HepG2 (cell line): ENCODE results near the gene TOX2. TPM values are rescaled to one million over a fixed set of nuclear protein-coding genes. Genes with fewer than 3 reads are reported as not detected.

Experiments
- CAMTA2 ChIP-seq: sonication (generic); formaldehyde crosslinking; IDR thresholded peaks from 2 replicates; pipeline ENCODE4 v1.4.0; 2020; ENCODE audit warnings: mild to moderate bottlenecking, missing genetic modification reagents, borderline replicate concordance
- HMG20A ChIP-seq: IDR thresholded peaks from 2 replicates; pipeline ENCODE4 v1.6.1; 2016; ENCODE audit warnings: borderline replicate concordance
- HNRNPH1 ChIP-seq: fragments of 200-400 bp; formaldehyde crosslinking; optimal IDR thresholded peaks from 2 replicates; pipeline ENCODE3; 2017; ENCODE audit warnings: mild to moderate bottlenecking, low read depth, low read length
- MAFF ChIP-seq: IDR thresholded peaks from 2 replicates; pipeline ENCODE4 v1.6.1; 2011; ENCODE audit warnings: low read depth, low read length, improper control_type of control experiment
- PHB2 ChIP-seq: fragments of 450-650 bp; IDR thresholded peaks from 2 replicates; pipeline ENCODE4 v1.6.1; 2018; ENCODE audit not compliant: partially characterized antibody
- SP5 ChIP-seq: IDR thresholded peaks from 2 replicates; pipeline ENCODE4 v1.6.1; 2016; ENCODE audit warnings: low read depth, borderline replicate concordance
- SRSF1 ChIP-seq: fragments of 200-400 bp; formaldehyde crosslinking; optimal IDR thresholded peaks from 2 replicates; pipeline ENCODE3; 2017; ENCODE audit warnings: mild to moderate bottlenecking, low read depth, low read length, moderate library complexity
- YEATS4 ChIP-seq: sonication (generic); formaldehyde crosslinking; IDR thresholded peaks from 2 replicates; pipeline ENCODE4 v1.4.0; 2020; ENCODE audit warnings: missing genetic modification reagents, borderline replicate concordance
- ZNF12 ChIP-seq: sonication (generic); formaldehyde crosslinking; IDR thresholded peaks from 2 replicates; pipeline ENCODE4 v1.5.0; 2020; ENCODE audit warnings: missing genetic modification reagents
- ZNF256 ChIP-seq: sonication (generic); formaldehyde crosslinking; conservative IDR thresholded peaks from 2 replicates; pipeline ENCODE4 v1.4.0; 2020; ENCODE audit warnings: missing genetic modification reagents
- ZNF274 ChIP-seq: sonication (generic); formaldehyde crosslinking; IDR thresholded peaks from 2 replicates; pipeline ENCODE4 v1.5.1; 2020; ENCODE audit warnings: mild to moderate bottlenecking, missing genetic modification reagents
- ZNF343 ChIP-seq: sonication (generic); formaldehyde crosslinking; IDR thresholded peaks from 2 replicates; pipeline ENCODE4 v1.4.0; 2020; ENCODE audit warnings: mild to moderate bottlenecking, missing genetic modification reagents
- ZNF354B ChIP-seq: sonication (generic); formaldehyde crosslinking; IDR thresholded peaks from 2 replicates; pipeline ENCODE4 v1.8.0; 2022; ENCODE audit warnings: mild to moderate bottlenecking, missing genetic modification reagents
- ZNF547 ChIP-seq: sonication (generic); formaldehyde crosslinking; IDR thresholded peaks from 2 replicates; pipeline ENCODE4 v1.5.1; 2020; ENCODE audit warnings: mild to moderate bottlenecking, missing genetic modification reagents
- ZNF570 ChIP-seq: sonication (generic); formaldehyde crosslinking; IDR thresholded peaks from 2 replicates; pipeline ENCODE4 v1.4.0; 2020; ENCODE audit warnings: mild to moderate bottlenecking, missing genetic modification reagents, borderline replicate concordance
- ZNF577 ChIP-seq: sonication (generic); formaldehyde crosslinking; IDR thresholded peaks from 2 replicates; pipeline ENCODE4 v1.4.0; 2020; ENCODE audit warnings: mild to moderate bottlenecking, low read depth, missing genetic modification reagents, borderline replicate concordance
- polyA plus RNA-seq, 8 experiments: library from polyadenylated mRNA; depleted of rRNA in 3 of 8; stranded (reverse) in 7 of 8; unstranded in 1 of 8; fragments of >200 nt; fragmentation: Illumina TruSeq in 4 of 8; extraction: Trizol in 4 of 8; gene quantifications; 2 replicates each; pipeline versions ENCODE4 v1.2.1 to v1.2.3, GENCODE V29; 2011 to 2016; ENCODE audit warnings: low read depth in 4 of 8, missing spikeins in 1 of 8, mixed read lengths in 1 of 8; ENCODE audit not compliant: insufficient read depth in 1 of 8
- total RNA-seq, 5 experiments: library from RNA; depleted of rRNA; stranded (reverse); fragments of >200 nt; fragmentation: Illumina TruSeq; extraction: Trizol; gene quantifications; 2 replicates each; pipeline ENCODE4 v1.2.3, GENCODE V29; 2016; ENCODE audit warnings: low read depth in 1 of 5
- TF ChIP-seq, protein P1 (sequence below): sonication (generic); formaldehyde crosslinking; IDR thresholded peaks from 2 replicates; pipeline ENCODE4 v1.4.0; 2020; ENCODE audit warnings: mild to moderate bottlenecking, missing genetic modification reagents
- TF ChIP-seq, protein P2 (sequence below): sonication (generic); formaldehyde crosslinking; IDR thresholded peaks from 2 replicates; pipeline ENCODE4 v1.5.1; 2020; ENCODE audit warnings: missing genetic modification reagents, mild to moderate bottlenecking, borderline replicate concordance
- TF ChIP-seq, protein P3 (sequence below): sonication (generic); formaldehyde crosslinking; IDR thresholded peaks from 2 replicates; pipeline ENCODE4 v1.4.0; 2020; ENCODE audit warnings: missing genetic modification reagents
- TF ChIP-seq, protein P4 (sequence below), 2 experiments: sonication (generic) in 1 of 2; formaldehyde crosslinking in 1 of 2; IDR thresholded peaks; 2 replicates each; pipeline versions ENCODE4 v1.4.0 to v1.6.1; 2016 to 2020; ENCODE audit warnings: borderline replicate concordance in 1 of 2, low read depth in 1 of 2, mild to moderate bottlenecking in 1 of 2, missing genetic modification reagents in 1 of 2

Gene TOX2
- total and polyA plus RNA-seq, 2 of the 13 experiments (the other 11 are each of a cell fraction or from before 2014, with no cell fraction given) = not detected

DNA sequence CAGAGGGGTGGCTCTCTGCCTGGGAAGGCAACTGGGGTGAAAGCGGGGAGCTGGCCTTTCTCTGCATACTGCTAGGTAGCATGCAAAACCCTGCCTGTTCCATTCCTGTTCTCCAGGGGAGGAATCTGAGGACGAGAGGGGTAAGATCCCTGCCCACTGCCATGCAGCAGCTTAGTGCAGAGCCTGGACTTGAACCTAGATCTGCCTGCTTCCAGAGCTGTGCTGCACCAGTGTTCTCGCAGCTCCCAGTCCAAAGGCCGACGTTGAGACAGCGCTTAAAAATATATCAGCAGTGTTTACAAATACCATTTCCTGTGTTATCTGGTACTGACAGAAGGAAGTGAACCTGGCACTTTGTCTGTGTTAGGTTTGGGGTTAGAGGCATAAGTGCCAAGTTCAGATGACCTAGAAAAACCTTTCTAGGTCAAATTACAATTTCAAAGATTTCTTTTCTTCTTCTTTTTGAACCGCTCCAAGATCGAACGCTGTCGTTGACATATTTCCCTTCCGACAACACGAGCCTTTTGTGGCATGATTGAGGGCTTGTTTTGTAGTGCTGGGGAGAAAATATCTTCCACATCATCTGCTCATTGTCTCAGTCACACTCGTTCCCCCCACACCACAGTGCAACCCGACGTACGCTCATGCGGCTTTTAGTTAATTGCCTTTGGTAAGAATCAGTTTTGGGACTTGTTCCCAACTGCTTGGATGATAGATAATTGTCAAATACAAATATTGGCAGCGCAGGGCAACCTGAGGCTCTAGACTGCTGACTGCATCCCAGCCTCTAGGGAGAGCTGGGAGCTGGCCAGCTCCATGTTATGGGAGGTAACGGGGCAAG, 44.6 kb downstream of the TOX2 start (continued):
- TF ChIP-seq ZNF570 (no peak), ZNF577 (CRISPR knock-in tag) (no peak), ZNF12 (CRISPR knock-in tag) (no peak), YEATS4 (CRISPR knock-in tag) (0 out of 2 replicates have a peak, but pooled peaks have one; percentile 18), ZNF256 (CRISPR knock-in tag) (no peak), SRSF1 (no peak), HMG20A (CRISPR knock-in tag) (peak; percentile 52; the same call in 1 of the 2 replicates), ZNF354B (CRISPR knock-in tag) (no peak), CAMTA2 (CRISPR knock-in tag) (no peak), PHB2 (no peak), ZNF274 (CRISPR knock-in tag) (no peak), HNRNPH1 (no peak), MAFF (no peak), ZNF343 (CRISPR knock-in tag) (no peak), ZNF547 (CRISPR knock-in tag) (no peak), SP5 (CRISPR knock-in tag) (no peak)
- TF ChIP-seq, protein P1, sequence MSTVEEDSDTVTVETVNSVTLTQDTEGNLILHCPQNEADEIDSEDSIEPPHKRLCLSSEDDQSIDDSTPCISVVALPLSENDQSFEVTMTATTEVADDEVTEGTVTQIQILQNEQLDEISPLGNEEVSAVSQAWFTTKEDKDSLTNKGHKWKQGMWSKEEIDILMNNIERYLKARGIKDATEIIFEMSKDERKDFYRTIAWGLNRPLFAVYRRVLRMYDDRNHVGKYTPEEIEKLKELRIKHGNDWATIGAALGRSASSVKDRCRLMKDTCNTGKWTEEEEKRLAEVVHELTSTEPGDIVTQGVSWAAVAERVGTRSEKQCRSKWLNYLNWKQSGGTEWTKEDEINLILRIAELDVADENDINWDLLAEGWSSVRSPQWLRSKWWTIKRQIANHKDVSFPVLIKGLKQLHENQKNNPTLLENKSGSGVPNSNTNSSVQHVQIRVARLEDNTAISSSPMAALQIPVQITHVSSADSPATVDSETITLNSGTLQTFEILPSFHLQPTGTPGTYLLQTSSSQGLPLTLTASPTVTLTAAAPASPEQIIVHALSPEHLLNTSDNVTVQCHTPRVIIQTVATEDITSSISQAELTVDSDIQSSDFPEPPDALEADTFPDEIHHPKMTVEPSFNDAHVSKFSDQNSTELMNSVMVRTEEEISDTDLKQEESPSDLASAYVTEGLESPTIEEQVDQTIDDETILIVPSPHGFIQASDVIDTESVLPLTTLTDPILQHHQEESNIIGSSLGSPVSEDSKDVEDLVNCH (CRISPR knock-in tag) = no peak
- TF ChIP-seq, protein P2, sequence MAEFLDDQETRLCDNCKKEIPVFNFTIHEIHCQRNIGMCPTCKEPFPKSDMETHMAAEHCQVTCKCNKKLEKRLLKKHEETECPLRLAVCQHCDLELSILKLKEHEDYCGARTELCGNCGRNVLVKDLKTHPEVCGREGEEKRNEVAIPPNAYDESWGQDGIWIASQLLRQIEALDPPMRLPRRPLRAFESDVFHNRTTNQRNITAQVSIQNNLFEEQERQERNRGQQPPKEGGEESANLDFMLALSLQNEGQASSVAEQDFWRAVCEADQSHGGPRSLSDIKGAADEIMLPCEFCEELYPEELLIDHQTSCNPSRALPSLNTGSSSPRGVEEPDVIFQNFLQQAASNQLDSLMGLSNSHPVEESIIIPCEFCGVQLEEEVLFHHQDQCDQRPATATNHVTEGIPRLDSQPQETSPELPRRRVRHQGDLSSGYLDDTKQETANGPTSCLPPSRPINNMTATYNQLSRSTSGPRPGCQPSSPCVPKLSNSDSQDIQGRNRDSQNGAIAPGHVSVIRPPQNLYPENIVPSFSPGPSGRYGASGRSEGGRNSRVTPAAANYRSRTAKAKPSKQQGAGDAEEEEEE (CRISPR knock-in tag) = no peak
- TF ChIP-seq, protein P3, sequence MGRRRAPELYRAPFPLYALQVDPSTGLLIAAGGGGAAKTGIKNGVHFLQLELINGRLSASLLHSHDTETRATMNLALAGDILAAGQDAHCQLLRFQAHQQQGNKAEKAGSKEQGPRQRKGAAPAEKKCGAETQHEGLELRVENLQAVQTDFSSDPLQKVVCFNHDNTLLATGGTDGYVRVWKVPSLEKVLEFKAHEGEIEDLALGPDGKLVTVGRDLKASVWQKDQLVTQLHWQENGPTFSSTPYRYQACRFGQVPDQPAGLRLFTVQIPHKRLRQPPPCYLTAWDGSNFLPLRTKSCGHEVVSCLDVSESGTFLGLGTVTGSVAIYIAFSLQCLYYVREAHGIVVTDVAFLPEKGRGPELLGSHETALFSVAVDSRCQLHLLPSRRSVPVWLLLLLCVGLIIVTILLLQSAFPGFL = no peak
- TF ChIP-seq, protein P4, sequence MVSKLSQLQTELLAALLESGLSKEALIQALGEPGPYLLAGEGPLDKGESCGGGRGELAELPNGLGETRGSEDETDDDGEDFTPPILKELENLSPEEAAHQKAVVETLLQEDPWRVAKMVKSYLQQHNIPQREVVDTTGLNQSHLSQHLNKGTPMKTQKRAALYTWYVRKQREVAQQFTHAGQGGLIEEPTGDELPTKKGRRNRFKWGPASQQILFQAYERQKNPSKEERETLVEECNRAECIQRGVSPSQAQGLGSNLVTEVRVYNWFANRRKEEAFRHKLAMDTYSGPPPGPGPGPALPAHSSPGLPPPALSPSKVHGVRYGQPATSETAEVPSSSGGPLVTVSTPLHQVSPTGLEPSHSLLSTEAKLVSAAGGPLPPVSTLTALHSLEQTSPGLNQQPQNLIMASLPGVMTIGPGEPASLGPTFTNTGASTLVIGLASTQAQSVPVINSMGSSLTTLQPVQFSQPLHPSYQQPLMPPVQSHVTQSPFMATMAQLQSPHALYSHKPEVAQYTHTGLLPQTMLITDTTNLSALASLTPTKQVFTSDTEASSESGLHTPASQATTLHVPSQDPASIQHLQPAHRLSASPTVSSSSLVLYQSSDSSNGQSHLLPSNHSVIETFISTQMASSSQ (IDR thresholded peaks at IDR 0.05; ENCODE audit: low read depth) = no peak; the same call in 1 of the 2 replicates
- TF ChIP-seq, protein P4 (CRISPR knock-in tag; IDR thresholded peaks at IDR 0.05; ENCODE audit: borderline replicate concordance) = no peak
